HEK293T (cell line): Measurements from ENCODE around the gene TENM3.

ENCODE experiments used
- BHLHE40 ChIP-seq: fragments of 450-650 bp; IDR thresholded peaks from 2 replicates; pipeline ENCODE4 v1.6.1; 2016; ENCODE audit warnings: mild to moderate bottlenecking, moderate library complexity, borderline replicate concordance
- L3MBTL2 ChIP-seq: fragments of 450-650 bp; conservative IDR thresholded peaks from 2 replicates; pipeline ENCODE4 v1.6.1; 2016; ENCODE audit warnings: mild to moderate bottlenecking
- SP1 ChIP-seq: fragments of 450-650 bp; IDR thresholded peaks from 2 replicates; pipeline ENCODE4 v1.6.1; 2017

- no peak for TF ChIP-seq L3MBTL2
- no peak for TF ChIP-seq SP1
- no peak for TF ChIP-seq BHLHE40
Measured at GRCh38 chr4:182729516-182729915, 486.3 kb downstream of the TENM3 start.
